HG03280 (cell line): Measurements from ENCODE around the gene NIPSNAP2.
"Not testable (repeated sequence)": the region's sequence is repeated elsewhere in the genome, so short reads cannot be mapped to it uniquely, and the experiment has no call there.

Experiments used
- ATAC-seq: cut with Tn5 transposase; IDR thresholded peaks from one replicate; pipeline ENCODE4 v1.9.1; 2021; ENCODE audit warnings: mild to moderate bottlenecking, moderate library complexity; ENCODE audit not compliant: unreplicated experiment

The NIPSNAP2 gene

DNA sequence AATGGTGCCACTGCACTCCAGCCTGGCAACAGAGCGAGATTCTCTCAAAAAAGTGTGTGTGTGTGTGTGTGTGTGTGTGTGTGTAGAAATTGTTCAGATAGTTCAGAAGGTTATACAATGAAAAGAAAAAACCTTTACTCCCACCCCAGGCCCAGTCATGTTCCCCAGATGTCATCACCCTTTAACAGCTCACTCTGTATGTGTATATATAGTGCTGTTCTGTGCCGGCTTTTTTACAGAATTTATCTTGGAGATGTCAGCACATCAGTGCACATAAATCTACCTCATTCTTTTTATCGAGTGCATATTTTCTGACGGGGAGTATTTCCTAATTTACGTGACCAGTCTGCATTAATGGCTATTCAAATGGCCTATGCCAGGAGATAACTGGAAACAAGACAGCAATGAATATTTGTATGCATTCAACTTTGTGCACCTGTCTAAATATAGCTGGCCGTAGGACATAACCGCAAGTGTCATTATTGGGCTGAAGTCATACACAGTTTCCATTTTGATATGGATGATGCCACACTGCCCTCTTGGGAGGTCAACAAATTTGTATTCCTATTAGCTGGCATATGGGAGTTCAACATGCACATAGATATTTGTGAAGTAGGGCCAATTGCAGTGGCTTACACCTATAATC is 11.7 kb downstream of the NIPSNAP2 start:
- no peak for ATAC-seq

DNA sequence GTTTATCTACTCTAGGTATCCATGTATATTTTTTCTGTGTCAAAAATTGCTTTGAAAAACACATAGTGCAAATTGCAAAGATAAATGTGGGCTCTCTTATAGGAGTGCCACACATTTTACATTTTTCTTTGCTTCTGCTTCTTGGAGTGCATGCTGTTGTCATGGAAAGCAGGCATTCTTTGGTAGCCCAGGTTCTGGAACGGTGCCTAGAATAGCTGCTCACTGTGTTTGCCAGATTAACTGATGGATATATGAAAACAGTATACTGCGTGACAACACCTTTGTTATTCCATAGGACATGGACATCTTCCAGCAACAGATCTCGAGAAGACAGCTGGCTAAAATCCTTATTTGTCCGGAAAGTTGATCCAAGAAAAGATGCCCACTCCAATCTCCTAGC is 13.4 kb downstream of the NIPSNAP2 start:
- no peak for ATAC-seq

DNA sequence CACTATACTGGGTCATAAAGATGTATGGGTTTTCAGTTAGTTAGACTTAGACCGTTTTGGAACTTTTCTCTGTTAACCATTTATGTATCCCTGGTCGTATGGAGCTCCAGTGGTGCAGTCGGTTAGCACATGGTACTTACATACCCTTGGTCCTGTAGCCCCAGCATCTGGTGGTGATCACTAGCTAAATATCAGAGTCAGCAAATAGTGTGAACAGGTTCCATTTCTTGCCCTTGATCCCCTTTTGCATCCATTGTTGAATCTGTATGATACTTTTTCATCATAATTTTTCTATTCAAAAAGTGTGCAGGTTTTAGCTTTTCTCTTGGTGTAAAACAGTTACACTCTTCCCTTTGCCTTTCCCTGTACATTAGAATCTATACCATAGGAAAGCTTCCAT is 15.9 kb downstream of the NIPSNAP2 start:
- no peak for ATAC-seq

DNA sequence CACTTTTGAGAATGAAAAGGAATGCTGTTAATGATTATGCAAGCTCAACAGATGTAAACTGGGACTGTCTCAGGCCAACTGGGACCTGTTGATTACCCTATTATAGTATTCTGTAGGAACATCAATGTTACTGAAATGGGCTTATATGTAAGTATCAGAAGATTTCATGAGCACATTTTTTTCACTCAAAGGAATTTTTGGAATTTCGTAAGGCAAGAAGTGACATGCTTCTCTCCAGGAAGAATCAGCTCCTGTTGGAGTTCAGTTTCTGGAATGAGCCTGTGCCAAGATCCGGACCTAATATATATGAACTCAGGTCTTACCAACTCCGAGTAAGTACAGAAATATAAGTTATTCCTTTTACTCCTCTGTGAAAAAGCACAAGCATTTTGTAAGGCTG is 19.2 kb downstream of the NIPSNAP2 start:
- ATAC-seq = no peak

DNA sequence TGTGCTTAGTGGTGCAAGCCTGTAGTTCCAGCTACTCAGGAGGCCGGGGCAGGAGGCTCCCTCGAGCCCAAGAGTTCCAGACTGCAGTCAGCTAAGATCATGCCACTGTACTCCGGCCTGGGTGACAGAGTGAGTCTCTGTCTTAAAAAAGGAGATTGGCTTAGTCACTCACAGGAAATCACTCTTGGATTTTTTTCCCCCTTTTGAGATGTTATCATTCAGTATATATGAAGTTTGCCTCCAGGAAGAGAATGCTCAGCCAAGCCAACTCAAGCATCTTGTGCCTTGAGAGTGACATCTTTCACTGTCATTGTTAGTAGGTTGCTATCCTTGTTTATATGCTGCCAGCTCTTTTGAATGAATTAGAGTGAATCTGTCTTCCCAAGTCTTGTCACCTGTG is 28.0 kb downstream of the NIPSNAP2 start:
- ATAC-seq = no peak

DNA sequence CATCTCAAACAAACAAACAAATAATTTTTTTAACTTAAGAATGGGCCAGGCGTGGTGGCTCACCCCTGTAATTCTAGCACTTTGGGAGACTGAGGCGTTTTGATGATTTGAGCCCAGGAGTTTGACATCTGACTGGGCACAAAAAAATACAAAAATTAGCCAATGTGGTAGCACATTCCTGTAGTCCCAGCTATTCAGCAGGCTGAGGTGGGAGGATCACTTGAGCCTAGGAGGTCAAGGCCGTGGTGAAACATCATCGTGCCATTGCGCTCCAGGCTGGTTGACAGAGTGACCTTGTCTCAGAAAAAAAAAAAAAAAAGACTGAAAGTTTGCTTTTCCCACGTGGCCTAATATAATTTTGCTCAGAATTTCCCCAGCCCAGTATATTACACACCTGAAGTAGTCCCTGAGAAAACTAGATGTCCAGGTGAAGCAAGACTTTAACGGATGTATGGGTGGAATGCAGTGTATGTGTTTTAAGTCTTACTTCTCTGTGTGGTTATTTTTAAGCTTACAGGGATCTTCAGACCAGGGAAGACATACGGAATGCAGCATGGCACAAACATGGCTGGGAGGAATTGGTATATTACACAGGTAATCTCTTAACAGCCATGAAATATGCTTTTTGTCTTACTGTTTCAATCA is 32.6 kb downstream of the NIPSNAP2 start:
- ATAC-seq = no peak

DNA sequence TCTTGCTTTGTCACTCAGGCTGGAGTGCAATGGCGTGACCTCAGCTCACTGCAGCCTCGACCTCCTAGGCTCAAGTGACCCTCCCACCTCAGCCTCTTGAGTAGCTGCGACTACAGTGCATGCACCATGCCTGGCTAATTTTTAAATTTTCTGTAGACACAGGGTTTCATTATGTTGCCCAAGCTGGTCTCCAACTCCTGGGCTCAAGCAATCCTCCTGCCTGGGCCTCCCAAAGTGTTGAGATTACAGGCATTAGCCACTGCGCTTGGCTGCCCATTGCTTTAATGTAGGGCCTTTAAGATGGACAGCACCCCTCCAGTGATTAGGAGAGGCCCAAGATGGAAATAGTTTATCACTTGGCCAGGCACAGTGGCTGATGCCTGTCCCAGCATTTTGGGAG is 39.4 kb downstream of the NIPSNAP2 start:
- ATAC-seq = no peak

DNA sequence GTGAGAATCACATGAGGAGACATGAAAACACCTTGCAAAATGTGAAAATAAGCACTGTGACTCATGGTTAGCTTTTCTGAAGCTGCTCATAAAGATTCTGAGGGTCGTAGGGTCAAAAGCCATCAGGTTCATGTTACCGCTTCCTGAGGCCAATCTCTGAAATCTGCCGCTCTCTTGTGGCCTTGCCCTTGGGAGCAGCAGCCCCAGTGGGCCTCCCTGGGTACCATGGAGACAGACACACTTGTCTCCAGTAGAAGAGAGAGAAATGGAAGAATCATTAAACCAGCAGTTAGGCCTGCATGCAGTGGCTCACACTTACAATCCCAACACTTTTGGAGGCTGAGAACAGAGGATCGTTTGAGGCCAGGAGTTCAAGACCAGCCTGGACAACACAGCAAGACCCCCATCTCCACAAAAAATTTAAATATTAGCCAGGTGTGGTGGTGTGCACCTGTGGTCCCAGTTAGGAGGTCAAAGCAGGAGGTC is 42.8 kb downstream of the NIPSNAP2 start:
- no peak for ATAC-seq

DNA sequence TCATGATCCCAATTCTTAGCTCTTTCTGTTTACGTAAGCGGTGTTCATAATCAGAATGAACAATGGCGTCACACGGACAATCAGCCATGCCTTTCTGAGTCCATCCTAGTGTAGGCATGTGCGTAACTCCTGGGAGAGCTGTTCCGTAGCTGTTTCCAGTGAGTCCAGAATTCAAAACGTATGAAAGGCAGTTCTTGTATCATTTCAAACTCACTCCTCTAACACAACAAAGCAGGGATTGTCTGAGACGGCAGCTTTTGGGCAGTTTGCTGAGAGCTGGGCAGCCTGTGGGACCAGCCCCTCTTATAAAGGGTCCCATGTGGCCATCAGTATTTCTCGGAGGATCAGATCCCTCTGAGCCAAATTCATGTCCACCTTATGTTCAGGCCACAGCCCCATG is 43.5 kb downstream of the NIPSNAP2 start:
- no peak for ATAC-seq

DNA sequence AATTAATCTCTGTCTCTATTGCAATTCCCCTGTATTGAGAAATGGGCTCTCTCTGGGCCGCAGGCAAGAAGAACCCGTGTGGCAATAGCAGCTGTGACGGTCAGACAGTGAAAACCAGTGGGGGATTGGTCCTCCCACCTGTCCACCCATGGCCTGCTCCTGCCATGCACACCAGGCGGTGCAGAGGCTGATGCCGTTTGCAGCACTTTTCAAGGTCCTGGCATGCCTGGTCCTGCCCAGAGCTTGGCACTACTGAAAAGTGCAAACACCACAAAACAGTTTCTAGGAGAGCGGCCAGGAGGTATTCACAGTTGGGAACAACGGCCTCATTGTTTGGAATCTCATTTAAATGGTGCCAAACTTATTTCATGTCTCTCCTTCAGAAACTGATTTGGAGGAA is 45.3 kb downstream of the NIPSNAP2 start:
- no peak for ATAC-seq

DNA sequence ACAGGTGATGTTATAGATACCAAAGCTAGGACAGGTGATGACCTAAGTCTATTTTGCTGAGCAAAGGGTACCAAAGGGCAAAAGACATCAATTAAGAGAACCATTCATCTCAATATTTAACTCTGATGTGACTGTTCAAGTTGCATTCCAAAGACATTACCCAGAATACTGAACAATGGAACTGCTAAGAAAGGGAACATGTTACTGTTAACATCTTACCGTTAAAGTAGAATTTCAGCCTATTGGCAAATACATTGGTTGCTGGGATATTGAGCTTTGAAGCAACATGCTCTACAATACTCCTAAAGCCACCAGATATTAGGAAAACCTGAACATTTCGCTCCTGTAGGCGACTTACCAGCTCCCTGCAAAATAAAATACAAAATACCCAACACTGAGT is 52.6 kb downstream of the NIPSNAP2 start:
- not testable (repeated sequence) for ATAC-seq

DNA sequence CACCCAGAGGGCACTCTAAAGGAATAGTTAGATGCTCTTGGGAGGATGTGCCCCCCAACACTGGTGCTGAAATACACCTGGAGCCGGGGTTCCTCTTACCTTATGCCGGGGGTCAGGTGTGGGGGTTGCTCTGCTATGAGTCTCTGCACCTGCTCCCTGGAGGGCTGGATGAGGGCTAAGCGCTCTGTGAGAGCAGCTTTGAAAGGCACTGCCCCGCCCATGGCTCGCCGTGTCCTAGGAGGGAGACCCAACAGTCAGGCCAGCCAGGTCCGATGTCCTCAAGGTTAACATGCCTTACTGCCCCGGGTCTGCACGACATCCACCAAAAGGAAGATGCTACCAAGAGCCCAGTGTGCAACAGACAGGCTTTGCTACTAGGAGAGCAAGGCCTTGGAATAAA is 55.1 kb downstream of the NIPSNAP2 start:
- no peak for ATAC-seq

DNA sequence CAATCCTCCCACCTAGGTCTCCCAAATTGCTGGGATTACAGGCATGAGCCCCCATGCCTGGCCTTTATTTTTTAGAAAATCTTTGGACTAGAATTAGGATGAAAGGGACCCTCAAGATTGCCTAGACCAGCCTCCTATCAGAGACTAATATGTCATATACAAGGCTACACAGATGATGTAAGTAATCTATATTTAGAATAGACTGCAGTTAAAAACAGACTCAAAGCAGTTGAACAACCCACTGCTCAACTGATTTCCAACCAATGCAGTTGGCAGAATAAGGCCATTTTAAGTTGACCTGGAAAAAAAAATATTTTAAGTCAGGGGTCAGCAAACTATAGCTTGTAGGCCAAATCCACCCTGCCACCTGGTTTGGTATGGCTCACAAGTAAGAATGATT is 59.1 kb downstream of the NIPSNAP2 start:
- no peak for ATAC-seq

DNA sequence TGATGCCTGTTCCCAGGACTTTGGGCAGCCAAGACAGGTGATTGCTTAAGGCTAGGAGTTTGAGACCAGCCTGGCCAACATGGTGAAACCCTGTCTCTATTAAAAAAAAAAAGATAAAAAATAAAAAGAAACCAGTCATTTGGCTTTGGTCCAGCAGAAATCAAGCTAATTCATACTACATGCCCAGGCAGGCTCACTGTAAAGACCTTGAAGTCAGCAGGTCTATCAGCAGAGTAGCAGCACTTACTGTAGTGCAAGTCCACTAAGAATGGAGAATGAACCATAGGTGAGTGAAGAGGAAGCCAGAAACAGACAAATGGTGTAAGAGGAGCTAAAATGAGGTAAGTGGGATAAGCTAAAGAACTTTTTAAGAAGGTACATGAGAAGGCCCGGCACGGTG is 62.2 kb downstream of the NIPSNAP2 start:
- ATAC-seq = no peak

DNA sequence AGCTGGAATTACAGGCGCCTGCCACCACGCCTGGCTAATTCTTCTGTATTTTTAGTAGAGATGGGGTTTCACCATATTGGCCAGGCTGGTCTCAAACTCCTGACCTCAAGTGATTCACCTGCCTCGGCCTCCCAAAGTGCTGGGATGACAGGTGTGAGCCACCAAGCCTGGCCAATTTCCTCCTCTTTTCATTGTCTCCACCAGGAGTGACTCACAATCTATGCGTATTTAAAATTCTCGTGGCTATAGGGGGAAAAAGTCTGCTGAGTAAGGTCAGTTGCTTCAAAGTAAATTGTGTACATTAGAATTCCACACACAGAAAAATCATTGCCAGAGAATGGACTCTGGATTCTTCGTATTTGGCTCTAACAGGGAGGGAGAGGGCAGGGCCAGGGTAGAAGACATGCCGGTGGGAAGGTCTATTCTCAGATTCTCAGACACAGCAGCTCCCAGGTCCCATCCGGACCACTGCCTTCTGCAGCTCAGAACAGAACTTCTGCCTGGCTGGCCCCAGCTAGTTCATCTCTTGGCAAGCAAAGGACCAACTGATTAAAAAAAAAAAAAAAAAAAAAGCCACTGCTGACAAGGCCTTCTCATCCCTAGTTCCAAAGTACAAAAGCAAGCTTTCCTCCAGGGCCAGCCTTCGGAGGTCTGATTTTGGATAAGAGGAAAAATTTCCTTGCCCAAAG is 64.7 kb downstream of the NIPSNAP2 start:
- no peak for ATAC-seq

DNA sequence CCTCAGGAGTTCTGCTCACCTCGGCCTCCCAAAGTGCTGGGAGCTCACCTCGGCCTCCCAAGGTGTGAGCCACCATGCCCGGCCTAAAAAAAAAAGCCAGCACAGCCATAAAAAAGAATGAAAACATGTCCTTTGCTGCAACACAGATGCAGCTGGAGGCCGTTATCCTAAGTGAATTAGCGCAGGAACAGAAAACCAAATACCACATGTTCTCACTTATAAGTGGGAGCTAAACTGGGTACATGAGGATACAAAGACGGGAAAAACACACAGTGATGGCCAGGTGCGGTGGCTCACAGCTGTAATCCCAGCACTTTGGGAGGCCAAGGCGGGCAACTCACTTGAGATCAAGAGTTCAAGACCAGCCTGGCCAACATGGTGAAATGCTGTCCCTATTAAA is 66.0 kb downstream of the NIPSNAP2 start:
- no peak for ATAC-seq

DNA sequence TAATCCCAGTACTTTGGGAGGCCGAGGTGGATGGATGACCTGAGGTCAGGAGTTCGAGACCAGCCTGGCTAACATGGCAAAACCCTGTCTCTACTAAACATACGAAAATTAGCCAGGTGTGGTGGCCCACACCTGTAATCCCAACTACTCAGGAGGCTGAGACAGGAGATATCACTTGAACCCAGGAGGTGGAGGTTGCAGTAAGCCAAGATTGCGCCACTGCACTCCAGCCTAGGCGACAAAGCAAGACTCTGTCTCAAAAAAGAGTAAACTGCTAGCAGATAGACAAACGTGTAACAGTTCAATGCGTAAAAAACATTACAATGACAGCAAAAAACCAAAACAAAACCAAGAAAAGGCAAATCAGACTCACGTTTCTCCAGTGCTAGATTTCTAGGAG is 67.2 kb downstream of the NIPSNAP2 start:
- not testable (repeated sequence) for ATAC-seq

DNA sequence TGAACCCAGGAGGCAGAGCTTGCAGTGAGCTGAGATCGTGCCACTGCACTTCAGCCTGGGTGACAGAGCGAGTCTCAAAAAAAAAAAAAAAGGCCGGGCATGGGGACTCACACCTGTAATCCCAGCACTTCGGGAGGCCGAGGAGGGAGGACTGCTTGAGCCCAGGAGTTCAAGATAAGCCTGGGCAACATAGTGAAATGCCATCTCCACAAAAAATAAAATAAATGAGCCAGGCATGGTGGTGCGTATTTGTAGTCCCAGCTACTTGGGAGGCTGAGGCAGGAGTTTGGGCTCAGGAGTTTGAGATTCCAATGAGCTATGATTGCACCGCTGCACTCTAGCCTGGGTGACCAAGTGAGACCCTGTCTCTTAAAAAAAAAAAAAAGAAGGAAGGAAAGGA is 68.2 kb downstream of the NIPSNAP2 start:
- ATAC-seq = not testable (repeated sequence)

DNA sequence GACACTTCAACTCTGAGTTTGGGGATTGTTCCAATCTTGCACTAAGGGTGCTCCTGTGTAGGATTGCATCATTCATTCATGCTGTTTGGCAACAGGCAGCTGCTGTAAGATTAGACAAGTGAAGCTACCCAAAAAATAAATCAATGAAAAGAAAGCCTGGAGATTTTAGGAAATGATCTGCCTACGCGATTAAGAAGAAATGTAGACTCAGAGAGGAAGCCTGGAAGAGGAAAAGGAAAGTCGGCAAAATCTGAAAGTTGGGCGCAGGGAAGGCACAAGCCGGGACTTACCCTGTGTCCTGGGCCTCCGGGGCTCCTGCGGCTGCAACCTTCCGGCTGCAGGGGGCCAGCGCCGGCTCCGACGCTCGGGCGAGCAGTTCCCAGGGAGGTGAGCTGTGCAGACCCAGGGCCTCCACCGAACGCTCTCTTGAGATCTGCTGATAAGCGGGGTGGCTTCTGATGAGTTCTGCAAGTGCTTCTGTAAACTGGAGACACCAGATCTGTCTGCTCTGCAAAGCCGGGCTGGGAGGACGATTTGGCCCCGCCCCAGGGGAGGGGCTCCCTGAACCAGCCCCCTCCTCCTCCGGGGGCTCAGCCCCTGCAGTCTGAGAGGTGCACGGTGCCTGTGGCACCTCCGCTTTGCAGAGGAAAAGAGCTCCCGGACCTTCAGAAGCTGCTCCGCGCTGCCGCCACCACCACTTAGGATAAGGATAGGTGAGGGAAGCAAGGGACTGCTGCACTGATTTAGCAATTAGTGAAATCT is 69.5 kb downstream of the NIPSNAP2 start:
- peak; percentile 96 for ATAC-seq

DNA sequence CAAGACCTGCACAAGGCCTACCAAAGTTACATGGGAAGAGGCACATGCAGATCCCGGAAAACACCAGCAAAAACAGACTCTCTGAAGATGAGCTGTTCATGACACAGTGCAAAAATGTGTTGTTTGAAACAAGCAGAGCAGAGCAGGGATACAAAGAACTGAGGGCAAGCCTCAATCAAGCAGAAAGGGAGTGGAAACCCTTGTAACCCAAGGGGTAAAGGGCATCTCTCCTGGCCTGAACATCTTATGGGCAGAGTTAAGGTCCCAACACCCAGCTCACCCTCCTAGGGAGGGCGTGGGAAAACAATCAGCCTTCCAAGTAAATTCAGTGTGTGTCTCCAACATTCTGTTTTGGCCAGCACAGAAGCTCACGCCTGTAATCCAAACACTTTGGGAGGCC is 76.3 kb downstream of the NIPSNAP2 start:
- no peak for ATAC-seq

DNA sequence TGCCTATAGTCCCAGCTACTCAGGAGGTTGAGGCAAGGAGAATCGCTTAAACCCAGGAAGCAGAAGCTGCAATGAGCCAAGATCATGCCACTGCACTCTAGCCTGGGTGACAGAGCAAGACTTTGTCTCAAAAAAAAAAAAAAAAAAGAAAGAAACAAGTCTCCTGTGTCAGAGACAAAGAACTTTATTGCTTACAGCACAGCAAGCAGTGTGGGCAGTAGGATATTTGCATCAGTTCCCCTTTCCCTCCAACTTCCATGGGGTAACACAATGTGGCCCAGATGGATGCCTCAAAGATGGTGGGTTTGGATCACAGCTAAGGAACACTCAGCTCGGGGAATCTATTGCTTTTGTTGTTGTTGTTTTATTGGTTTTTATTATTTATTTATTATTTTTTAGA is 81.4 kb downstream of the NIPSNAP2 start:
- not testable (repeated sequence) for ATAC-seq
